GM12878 (cell line): Measurements from ENCODE around the gene WNT9B. TPM values are rescaled to one million over a fixed set of nuclear protein-coding genes. Genes with fewer than 3 reads are reported as not detected.

Source experiments
- ATAC-seq: fragments of 200-7000 bp; cut with Tn5 transposase; 3 replicates; pipeline ENCODE4 v1.9.1; 2020; ENCODE audit warnings: mild to moderate bottlenecking, moderate library complexity
- BruUV-seq: library from RNA; stranded (reverse); fragments of 400-500 nt; replicated peaks from 2 replicates; lab custom pipeline; 2021; lab: Mats Ljungman, UMichigan
- CTCF ChIA-PET: fragments of 300-600 bp; sonication (Branson Sonifier 250); formaldehyde crosslinking; extraction: SDS; loops from one replicate; lab custom pipeline; 2021; ENCODE audit warnings: inconsistent platforms; lab: Yijun Ruan, JAX
- POLR2A ChIA-PET: fragments of 350-600 bp; formaldehyde crosslinking; extraction: SDS; loops from one replicate; lab custom pipeline; 2021; ENCODE audit warnings: inconsistent platforms; lab: Charles Lee
- RAD21 ChIA-PET: fragments of 300-600 bp; sonication (Branson Sonifier 250); formaldehyde crosslinking; loops from one replicate; lab custom pipeline; 2023; ENCODE audit warnings: antibody characterized with exemption; ENCODE audit not compliant: unreplicated experiment; lab: Charles Lee
- SMC1A ChIA-PET: fragments of 300-600 bp; sonication (Branson Sonifier 250); formaldehyde crosslinking; loops from one replicate; lab custom pipeline; 2023; ENCODE audit not compliant: unreplicated experiment, uncharacterized antibody; lab: Charles Lee
- DNase-seq: peaks from one replicate; pipeline ENCODE4 v3.0.0-alpha.2; 2011; ENCODE audit warnings: low read depth, low spot score
- FAIRE-seq: peaks from 3 replicates; lab custom pipeline; 2011; peaks lifted over from hg19 to GRCh38; lab: Jason Lieb, UNC
- H2AFZ ChIP-seq: 2 replicates; pipeline ENCODE4 v1.6.0; 2011; ENCODE audit warnings: low read depth, low read length, control low read depth; ENCODE audit not compliant: control insufficient read depth
- H3K27ac ChIP-seq: 2 replicates; pipeline ENCODE4 v1.5.1; 2011; ENCODE audit warnings: control low read depth; ENCODE audit not compliant: control insufficient read depth, insufficient read depth
- H3K27me3 ChIP-seq, 2 experiments: replicated peaks in 1 of 2; 2 replicates each; pipeline versions ENCODE4 v1.6.0 to v1.6.1; 2011; ENCODE audit warnings: low read length in 1 of 2; ENCODE audit not compliant: control insufficient read depth in 2 of 2, insufficient read depth in 2 of 2
- H3K36me3 ChIP-seq, 2 experiments: 2 replicates each; pipeline ENCODE4 v1.5.1; 2011; ENCODE audit warnings: low read length in 1 of 2; ENCODE audit not compliant: control insufficient read depth in 2 of 2, insufficient read depth in 2 of 2
- H3K4me1 ChIP-seq: 2 replicates; pipeline ENCODE4 v1.6.1; 2011; ENCODE audit warnings: mild to moderate bottlenecking, low read length, moderate library complexity, mixed read lengths; ENCODE audit not compliant: control insufficient read depth, insufficient read depth
- H3K4me2 ChIP-seq: 2 replicates; pipeline ENCODE4 v1.6.0; 2011; ENCODE audit warnings: control low read depth; ENCODE audit not compliant: control insufficient read depth, insufficient read depth
- H3K4me3 ChIP-seq: fragments of 200-600 bp; sonication (generic); 2 replicates; pipeline ENCODE4 v1.5.1; 2016
- H3K79me2 ChIP-seq: 2 replicates; pipeline ENCODE4 v1.6.0; 2011; ENCODE audit warnings: low read length; ENCODE audit not compliant: control insufficient read depth, insufficient read depth
- H3K9ac ChIP-seq: 2 replicates; pipeline ENCODE4 v1.8.0; 2011; ENCODE audit warnings: low read length, control low read depth, mixed read lengths; ENCODE audit not compliant: control insufficient read depth, insufficient read depth
- H3K9me3 ChIP-seq: replicated peaks from 3 replicates; pipeline ENCODE4 v1.5.1; 2011; ENCODE audit warnings: mild to moderate bottlenecking, low read length; ENCODE audit not compliant: control insufficient read depth, insufficient read depth
- H4K20me1 ChIP-seq: 2 replicates; pipeline ENCODE4 v1.6.0; 2011; ENCODE audit not compliant: control insufficient read depth, insufficient read depth
- ATF7 ChIP-seq: fragments of 450-650 bp; IDR thresholded peaks from 2 replicates; pipeline ENCODE4 v1.6.1; 2016; ENCODE audit warnings: low read depth, mild to moderate bottlenecking
- SRF ChIP-seq, 2 experiments: IDR thresholded peaks; 2 replicates each; pipeline ENCODE4 v1.6.1; 2011; ENCODE audit warnings: low read depth in 2 of 2, low read length in 2 of 2, mild to moderate bottlenecking in 1 of 2, moderate library complexity in 1 of 2
- TCF7 ChIP-seq: IDR thresholded peaks from 2 replicates; pipeline ENCODE4 v1.6.1; 2014; ENCODE audit warnings: antibody characterized with exemption, borderline replicate concordance
- ZNF384 ChIP-seq: IDR thresholded peaks from 2 replicates; pipeline ENCODE4 v1.6.1; 2012; ENCODE audit warnings: low read depth, mild to moderate bottlenecking, low read length, improper control_type of control experiment, borderline replicate concordance
- WGBS: methylation state at CpG from one replicate; pipeline ENCODE4 v1.1.6; 2016; ENCODE audit warnings: low lambda C conversion rate; ENCODE audit not compliant: insufficient replicate concordance, insufficient coverage; ENCODE audit errors: missing lambda C conversion rate; 5-methylcytosine and 5-hydroxymethylcytosine counted together
- in situ Hi-C: fragments of 300-500 bp; cut with MboI; formaldehyde crosslinking; loops from 9 replicates; pipeline ENCODE4 v1.14.3; 2018; ENCODE audit warnings: mixed read lengths
- intact Hi-C: fragments of 100-400 bp; cut with micrococcal nuclease; formaldehyde crosslinking; loops from one replicate; pipeline ENCODE4 v1.14.2; 2022; ENCODE audit not compliant: unreplicated experiment
- polyA plus RNA-seq, 11 experiments: library from polyadenylated mRNA; depleted of rRNA in 4 of 11; unstranded in 6 of 11; stranded (reverse) in 5 of 11; fragments of >200 nt; fragmentation: Nextera tagmentation in 4 of 11; fragmentation: Illumina TruSeq in 1 of 11; extraction: Ambion mirVana in 4 of 11; extraction: Trizol in 1 of 11; gene quantifications; 1 replicate in 1 of 11; 2 replicates in 10 of 11; pipeline versions ENCODE4 v1.2.1 to v1.2.3, GENCODE V29; 2011 to 2016; ENCODE audit warnings: inconsistent platforms in 2 of 11, missing spikeins in 2 of 11, low read depth in 1 of 11
- total RNA-seq, 4 experiments: library from RNA; depleted of rRNA in 3 of 4; stranded (reverse); fragments of >200 nt in 3 of 4; fragmentation: Illumina TruSeq in 1 of 4; extraction: Trizol in 1 of 4; gene quantifications; 2 replicates each; pipeline versions ENCODE4 v1.2.1 to v1.2.3, GENCODE V29; 2013 to 2021

The WNT9B gene
- total and polyA plus RNA-seq, 10 of the 15 experiments (the other 5 are each of a cell fraction or from before 2014, with no cell fraction given): not detected

DNA sequence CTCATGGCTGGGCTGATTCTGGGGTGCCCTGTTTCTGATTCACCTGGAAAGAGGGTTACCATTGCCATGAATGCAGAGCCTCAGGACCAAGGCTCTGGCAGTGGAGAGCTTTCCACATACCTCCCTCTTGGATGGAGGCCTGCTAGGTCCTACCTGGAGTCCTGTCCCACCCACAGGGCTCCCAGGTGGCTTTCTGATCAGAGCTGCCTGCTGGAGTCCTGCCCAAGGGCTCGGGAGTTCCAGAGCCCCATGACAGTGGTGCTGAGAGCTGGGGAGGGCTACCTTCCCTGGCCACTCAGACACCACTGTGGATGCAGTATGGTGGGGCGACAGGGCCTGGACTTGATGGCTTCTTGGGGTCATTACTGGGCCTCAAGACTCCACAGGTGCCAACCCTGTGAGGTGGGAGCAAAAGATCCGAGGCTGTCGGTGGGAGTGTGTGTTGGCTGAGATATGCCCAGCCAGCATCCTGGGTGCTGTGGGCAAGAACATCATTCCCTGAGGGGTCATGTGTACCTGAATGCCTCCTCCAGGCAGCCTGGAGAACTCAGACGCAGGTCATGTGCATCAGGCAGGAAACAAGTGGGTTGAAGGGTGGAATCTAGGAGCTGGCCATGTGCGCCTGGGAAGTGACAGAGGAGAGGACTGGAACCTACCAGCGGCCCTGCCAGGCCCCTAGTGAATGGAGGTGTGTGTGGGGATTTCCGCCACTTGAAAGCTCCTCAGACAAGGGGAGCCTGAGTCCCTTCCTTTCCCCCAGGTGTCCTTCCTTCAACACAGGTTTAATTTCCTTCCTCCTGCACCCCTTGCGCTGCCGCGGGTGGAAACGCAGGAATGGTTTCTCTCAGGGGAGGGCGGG lies 30.6 kb upstream of the WNT9B start:
- Histone ChIP-seq H3K27ac (no peak overlapping the region), H3K27me3 (peaks cover 22 to 32% of the 10 kb centered on the region in 2 experiments), H3K36me3 (no peaks in the 10 kb centered on the region), H3K4me2 (no peak overlapping the region), H3K9me3 (no peaks in the 10 kb centered on the region), H4K20me1 (no peaks in the 10 kb centered on the region), H3K79me2 (no peaks in the 10 kb centered on the region), H3K4me3 (no peak overlapping the region), H3K4me1 (no peaks in the 10 kb centered on the region), H3K9ac (no peak overlapping the region), H2AFZ (no peak overlapping the region)
- ChIA-PET RAD21 (no interaction called here), POLR2A (no interaction called here), CTCF (interaction anchor here (0.7 to 1.1 kb wide), 3 partner anchors 11 to 26 kb away, joined by 3 to 4 read pairs (median 3); no protein-coding TSS in a partner anchor), SMC1A (no interaction called here)
- ATAC-seq: no peak
- TF ChIP-seq TCF7 (no peak), ATF7 (no peak), ZNF384 (no peak), SRF (IDR thresholded peaks at IDR 0.05; ENCODE audit: low read depth in 2 of 2, low read length in 2 of 2) (no peak)
- intact Hi-C loops: loop anchor here (10.0 kb wide), 1 partner anchor 54 kb away; no protein-coding TSS in a partner anchor
- 27% methylated on average over 13 of the region's 13 CpGs for WGBS
- no peak for FAIRE-seq
- no TSS peak for BruUV-seq
- no peak for DNase-seq
- in situ Hi-C loops: no loop called here
